IPS DF 4.7 (cell line): ENCODE data around the gene CA4.
A peak's percentile ranks its signal among the peaks of the same experiment; 100 is the strongest.

Source experiments
- DNase-seq: peaks from one replicate; pipeline ENCODE4 v3.0.0-alpha.2; 2013; ENCODE audit warnings: low spot score; ENCODE audit errors: extremely low read depth

Gene CA4

GRCh38 chr17:60129164-60129563 is 20.6 kb upstream of the CA4 start:
- DNase-seq = no peak

DNA sequence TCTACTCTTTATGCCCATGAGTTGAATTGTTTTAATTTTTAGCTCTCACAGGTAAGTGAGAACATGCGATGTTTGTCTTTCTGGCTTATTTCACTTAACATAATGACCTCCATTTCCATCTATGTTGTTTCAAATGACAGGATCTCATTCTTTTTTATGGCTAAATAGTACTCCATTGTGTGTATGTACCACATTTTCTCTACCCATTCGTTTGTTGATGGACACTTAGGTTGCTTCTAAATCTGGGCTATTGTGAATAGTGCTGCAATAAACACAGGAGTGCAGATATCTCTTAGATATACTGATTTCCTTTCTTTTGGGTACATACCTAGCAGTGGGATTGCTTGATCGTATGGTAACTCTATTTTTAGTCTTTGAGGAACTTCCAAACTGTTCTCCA is 19.3 kb upstream of the CA4 start:
- no peak for DNase-seq

DNA sequence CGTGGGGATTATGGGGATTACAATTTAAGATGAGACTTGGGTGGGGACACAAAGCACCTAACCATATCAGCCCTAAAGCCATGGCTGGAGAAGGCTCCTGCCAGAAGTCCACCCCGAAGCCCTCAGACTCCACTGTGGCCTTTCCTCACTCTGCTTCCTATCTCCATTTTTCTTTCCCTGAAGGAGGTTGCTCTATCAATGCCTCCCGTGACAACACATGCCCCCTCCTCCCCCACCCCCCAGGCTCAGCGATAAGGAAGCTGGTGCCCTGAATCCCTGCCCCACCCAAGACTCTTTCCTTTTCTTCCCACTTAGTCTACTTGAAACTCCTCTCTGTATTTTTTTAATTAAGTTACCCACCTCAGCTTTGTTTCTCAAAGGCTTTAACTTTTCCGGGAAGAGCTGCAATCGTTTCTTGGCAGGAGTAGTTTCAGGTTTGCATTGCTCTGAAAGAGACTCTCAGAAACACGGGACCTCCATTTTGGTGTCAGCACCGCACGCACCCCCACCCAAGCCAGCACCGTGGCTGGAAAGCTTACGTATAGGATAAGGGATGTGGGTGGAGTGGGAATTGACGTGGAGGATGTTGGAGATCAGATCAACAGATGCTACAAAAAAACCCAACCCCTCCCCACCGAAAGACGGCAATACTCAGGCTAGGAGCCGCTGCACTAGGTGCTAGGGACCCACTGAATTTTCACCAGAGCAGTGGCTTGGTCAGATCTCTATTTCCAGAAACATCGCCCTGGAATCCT is 15.2 kb upstream of the CA4 start:
- DNase-seq = no peak

DNA sequence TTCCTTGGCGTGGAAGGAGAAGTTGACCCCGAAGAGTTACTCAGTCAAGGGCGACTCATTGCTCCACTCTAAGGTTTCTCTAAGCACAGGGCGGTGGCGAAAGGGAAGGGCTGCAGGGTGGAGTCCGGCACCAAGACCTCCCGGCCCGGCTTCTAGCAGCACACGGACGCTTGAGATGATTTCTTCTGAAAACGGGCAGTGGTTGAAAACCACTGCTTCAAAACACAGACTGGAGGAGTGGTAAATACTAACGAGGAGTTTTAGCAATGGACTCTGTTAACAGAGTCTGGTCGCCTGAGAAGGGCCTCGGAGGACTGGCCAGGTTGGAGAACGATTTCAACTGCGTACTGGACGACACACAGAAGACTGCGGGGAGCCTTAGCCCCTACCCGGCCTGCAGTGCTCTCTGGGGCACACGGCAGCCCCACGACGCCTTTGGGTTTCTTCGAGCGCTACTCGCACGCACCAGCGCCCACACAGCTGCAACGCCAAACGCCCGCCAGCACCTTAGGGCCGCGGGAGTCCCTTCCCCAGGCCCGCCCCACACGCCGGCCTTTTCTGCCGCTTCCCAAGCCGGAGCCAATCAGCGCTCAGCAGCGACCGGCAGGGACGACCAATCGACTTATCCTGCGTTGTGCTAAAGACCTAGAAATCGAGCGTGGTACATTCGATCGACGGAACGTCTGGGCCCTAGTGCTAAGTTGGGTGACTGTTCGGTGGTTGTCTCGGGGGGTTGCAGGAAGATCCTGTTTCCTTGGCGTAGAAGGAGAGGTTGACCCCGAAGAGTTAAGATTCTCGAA is 14.4 kb upstream of the CA4 start:
- no peak for DNase-seq

DNA sequence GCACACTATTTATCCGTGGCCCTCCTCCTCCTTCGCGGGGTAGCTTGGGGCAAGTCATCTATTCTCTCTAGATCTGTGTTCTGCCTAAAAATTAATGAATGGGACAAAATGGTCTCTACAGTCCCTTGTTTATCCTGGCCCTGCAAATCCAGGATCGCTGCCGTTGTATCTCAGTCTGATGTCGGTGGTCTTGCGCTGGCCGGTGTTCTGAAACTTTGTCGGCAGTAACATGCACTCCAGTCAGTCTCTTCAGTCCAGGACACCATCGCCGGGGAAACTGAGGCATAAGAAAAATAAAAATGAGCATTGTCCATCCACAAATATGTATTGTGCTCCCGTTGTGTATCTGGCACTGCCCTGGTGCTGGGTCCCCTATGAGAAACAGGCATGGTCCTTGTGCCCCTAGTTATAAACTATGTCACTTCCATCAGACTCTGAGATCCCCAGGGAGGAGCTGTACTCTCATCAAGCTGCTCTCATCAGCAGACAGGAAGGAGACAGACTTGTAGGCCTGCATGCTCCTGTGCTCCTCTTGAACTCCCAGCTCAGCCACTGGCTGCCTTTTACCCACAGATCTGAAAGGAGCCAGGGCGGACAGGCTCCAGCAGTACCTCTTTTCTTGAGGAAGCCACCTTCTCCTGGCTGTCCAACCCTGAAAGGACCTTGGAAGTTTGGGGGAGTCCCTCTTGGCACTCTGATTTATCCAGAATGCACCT is 13.7 kb upstream of the CA4 start:
- no peak for DNase-seq

DNA sequence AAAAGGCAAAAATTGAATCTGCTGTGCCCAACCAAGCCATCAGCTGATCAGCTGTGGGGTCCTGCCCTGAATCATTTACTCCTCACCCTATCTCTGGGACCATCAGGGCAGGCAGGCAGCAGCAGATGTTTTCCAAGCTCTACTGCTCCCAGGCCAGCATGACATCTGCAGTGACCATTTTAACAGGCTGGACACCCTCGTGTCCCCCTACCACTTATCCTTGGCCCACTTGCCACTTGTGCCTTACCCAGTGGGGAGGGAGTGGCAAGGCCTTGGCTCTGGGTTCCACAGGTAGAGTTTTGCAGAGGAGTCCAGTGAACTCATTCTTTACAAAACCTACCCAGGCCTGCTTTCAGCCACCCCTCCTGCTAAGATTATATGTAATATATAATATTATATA is 12.0 kb upstream of the CA4 start:
- DNase-seq = no peak

GRCh38 chr17:60138769-60139437 is 10.9 kb upstream of the CA4 start:
- DNase-seq = no peak

DNA sequence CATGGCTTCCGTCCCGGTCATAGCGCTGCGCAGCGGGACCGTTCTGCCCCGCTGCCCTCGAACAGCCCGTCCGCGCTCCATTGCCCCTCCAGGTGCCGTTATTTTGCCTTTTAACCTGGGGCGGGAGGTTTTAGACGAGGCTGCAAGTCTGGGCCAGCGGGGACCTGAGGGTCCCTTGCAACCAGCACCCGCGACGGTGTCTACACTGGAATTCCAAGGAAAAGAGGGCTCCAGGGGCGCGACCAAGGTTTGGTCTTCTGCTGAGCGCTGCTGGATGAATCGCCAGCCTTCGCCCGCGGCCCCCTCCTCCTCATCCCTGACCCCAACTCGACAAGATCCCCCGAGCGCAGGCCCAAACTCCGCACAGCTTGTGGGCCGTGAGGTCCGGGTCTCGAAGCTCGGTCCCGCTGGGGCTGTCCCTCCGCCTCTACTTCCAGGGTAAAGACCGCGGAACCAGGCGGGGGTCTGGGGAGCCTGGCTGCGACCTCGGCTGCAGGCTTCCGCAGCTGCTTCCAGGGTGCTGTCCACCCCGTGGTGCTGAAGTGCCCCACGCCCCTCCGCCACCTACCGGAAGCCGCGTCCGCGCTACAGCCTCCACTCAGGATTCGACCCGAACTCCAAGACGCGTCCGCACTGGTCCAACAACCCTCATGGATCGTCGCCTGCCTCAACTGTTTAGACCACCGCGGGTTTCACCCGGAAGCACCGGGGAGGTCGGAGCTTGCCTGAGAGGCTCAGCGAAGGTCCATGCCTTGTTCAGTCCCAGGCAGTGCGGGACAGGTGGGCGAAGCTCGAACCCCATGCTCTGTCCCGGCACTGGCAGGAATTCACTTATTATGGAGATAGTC is 10.1 kb upstream of the CA4 start:
- DNase-seq = no peak

- no peak for DNase-seq
Measured at GRCh38 chr17:60141111-60142018, 8.4 kb upstream of the CA4 start.

- peak; percentile 76 for DNase-seq
Measured at GRCh38 chr17:60142872-60143499, 6.8 kb upstream of the CA4 start.

DNA sequence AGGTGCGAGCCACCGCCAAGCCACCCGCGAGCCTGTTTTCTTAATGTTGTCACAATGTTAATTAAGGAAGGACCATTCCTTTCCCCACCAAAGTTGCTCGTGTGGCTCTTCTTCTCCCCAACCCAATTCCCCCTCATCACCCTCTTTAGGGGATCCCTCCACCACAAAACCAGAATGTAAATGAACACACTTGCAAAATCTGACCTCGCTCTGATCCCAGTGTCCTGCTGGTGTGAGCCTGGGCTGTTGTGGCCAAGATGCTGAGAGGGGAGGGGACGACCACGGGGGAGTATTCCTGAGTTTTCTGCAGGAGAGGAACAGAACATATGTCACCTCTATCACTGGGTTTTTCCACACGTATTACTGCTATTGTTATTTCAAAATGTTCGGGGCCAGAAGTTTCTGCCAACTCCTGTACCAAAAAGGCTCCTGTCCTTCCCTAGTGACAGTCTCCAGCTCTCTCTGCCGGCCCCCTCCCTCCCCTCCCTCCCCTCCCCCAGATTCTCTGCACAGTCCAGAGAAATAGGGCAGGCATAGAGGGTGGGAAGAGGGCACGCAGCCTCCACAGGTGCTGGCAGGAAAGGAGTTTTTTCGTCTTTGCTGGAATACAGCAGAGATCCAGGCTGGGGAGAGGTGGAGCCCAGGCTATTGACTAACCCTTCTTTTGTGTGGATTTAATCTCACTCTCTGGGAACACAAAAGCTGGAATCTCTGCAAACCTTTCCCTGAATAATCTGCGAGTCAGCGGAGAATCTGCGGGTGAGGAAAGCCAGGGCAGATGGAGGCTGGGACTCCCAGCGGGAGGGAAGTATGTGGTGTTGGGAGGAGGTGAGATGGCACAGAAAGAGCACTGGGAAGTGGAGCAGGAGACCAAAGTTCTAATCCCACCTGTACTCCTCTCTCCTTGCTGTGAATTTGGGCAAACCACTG is 4.5 kb upstream of the CA4 start:
- no peak for DNase-seq

DNA sequence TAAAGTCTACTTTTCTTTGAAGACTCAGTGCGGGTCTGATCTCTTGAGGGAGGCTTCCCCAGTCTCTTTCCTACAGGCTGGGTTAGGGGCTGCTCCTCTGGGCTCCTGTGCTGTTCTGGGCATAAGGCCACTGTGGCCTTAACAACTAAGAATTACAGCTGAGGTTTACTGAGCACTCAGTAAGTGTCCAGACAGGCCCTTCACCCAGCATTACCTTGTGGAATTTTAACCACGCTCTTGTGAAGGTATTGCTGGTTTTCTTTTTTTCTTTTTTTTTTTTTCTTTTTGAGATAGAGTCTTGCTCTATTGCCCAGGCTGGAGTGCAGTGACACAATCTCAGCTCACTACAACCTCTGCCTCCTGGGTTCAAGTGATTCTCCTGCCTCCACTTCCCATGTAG is 3.6 kb upstream of the CA4 start:
- no peak for DNase-seq

GRCh38 chr17:60147553-60148223 is 2.1 kb upstream of the CA4 start:
- DNase-seq = no peak

DNA sequence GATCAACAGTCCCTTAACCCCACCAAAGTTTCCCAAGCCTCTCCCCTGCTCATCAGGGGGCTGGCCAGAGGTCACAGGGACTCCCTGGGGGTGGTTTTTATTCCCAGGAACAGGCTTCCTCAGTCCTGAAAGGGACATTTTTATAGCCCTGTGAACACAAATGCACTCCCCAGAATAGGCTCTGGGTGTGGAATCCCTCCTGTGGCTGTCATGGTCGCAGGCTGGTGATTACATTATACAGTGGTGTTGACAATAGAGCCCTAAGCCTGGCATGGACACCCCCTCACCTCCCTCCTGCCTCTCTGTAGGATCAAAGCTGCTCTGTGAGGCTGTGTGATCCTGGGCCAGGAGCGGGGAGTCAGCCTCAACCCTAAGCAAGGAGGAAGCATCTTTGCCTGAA is 1.4 kb upstream of the CA4 start:
- no peak for DNase-seq

GRCh38 chr17:60151355-60151754 is 1.6 kb downstream of the CA4 start:
- DNase-seq = no peak

DNA sequence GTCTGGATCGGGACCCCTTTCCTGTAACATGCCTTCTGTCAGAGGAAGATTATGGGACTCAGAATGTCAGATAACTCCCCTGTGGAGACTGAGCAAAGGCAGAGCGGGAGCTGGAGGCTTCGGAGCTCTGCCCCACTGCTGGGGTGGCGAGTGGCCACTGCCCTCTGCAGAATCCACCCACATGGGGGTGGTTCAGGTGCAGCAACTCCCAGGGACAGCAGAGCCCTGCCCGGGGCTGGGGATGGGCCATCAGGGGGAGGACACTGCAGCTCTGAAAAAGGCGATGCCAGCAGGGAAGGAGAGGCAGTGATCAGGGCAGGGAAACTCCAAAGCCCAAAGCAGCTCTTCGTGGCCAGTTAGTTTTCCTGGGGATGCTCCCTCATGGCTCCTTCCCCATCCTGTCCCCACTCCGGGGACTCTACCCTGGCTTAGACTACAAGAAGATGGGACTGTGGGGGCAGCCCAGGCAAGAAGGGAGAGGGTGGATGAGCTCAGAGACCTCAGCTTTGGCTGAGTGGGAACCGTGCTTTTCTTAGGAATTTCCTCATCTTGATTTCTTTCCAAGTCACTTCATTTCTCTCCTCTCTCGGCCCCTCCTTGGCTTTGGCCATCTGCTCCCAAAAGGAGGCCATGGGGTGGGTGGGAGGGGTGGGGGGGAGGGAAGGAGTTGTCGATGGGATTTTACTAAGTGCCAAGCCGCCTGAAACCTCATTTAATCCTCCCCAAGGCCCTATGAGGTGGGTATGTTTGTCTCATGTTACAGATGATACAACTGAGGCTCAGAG is 4.0 kb downstream of the CA4 start:
- DNase-seq = no peak
